Activated T-cell treated with anti-CD3 and anti-CD28 coated beads, Interleukin-2, amount 50 U/mL, for 24 hours (primary cell): ENCODE data around the gene NBEA.

Experiments
- DNase-seq: peaks from one replicate; pipeline ENCODE4 v3.0.0-alpha.2; 2020
- H3K27ac Mint-ChIP-seq: 2 replicates; pipeline ENCODE4 v1.8.0; 2020; ENCODE audit warnings: mild to moderate bottlenecking, mixed read lengths
- H3K27me3 Mint-ChIP-seq: 2 replicates; pipeline ENCODE4 v1.8.0; 2020; ENCODE audit warnings: mixed read lengths
- H3K36me3 Mint-ChIP-seq: 2 replicates; pipeline ENCODE4 v1.8.0; 2020; ENCODE audit warnings: low read depth, mixed read lengths
- H3K4me1 Mint-ChIP-seq: 2 replicates; pipeline ENCODE4 v1.8.0; 2020; ENCODE audit warnings: low read depth, mixed read lengths
- H3K4me3 Mint-ChIP-seq: 2 replicates; pipeline ENCODE4 v1.8.0; 2020; ENCODE audit warnings: mild to moderate bottlenecking, moderate library complexity, mixed read lengths
- H3K9me3 Mint-ChIP-seq: 2 replicates; pipeline ENCODE4 v1.8.0; 2020; ENCODE audit warnings: mixed read lengths

The NBEA gene

DNA sequence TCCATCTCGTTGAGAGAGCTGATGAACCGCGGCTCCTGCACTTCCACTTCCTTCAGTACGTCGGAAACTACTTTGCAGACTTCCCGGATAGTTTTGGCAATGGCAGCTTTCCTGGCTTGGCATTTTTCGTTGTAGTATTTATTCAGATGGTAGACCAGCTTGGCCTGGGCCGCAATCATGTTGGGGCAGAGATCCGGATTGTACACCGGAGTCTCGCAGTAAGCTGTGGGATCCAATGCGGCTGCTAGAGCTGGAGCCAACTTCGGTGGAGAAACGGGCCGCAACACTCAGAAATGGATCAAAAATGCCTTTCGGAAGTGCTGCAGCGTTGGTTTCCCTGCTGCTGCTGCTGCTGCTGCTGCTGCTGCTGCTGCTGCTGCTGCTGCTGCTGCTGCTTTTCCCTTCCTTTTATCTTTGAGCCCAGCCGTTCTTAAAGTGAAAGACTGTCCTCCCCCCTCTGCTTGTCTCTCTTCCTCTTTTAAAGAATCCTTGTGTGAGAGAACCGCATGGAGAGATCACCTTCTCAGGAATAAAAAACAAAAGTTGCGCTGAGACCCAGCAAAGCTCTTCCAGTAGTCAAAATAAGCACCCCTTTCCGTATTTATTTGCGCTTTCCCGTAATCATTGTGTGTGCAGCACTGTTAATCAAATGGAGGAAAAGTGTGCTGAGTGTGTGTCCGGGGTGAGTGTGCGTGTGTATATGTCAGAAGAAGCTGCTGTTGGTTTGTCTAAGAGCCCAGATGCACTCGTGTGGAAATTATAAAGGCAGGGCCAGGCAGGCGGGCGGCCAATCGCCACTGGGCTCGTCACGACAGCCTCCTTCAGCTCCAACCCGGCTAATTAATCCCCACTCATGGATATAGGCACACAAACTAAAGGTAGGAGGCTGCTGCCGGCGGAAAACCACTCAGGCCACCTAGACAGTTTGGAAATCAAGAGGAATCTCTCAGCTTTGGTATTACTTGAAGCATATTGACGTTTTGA lies 534.2 kb downstream of the NBEA start, which contains the start of gene MAB21L1:
TSS of gene MAB21L1 (minus strand) at position 730 of the 984 bp plus-strand sequence. CDS start at position 179, 551 bp downstream.
- H3K9me3 Mint-ChIP-seq = peaks cover 4% of the 10 kb centered on the region
- peak within 1 kb of the TSS; percentile 74 for H3K4me3 Mint-ChIP-seq
- no peak within 1 kb of the TSS for H3K27ac Mint-ChIP-seq
- peaks cover 73% of the 10 kb centered on the region for H3K27me3 Mint-ChIP-seq
- peaks cover 36% of the 10 kb centered on the region for H3K4me1 Mint-ChIP-seq
- DNase-seq = peak; percentile 30
- no peaks in the 10 kb centered on the region for H3K36me3 Mint-ChIP-seq

DNA sequence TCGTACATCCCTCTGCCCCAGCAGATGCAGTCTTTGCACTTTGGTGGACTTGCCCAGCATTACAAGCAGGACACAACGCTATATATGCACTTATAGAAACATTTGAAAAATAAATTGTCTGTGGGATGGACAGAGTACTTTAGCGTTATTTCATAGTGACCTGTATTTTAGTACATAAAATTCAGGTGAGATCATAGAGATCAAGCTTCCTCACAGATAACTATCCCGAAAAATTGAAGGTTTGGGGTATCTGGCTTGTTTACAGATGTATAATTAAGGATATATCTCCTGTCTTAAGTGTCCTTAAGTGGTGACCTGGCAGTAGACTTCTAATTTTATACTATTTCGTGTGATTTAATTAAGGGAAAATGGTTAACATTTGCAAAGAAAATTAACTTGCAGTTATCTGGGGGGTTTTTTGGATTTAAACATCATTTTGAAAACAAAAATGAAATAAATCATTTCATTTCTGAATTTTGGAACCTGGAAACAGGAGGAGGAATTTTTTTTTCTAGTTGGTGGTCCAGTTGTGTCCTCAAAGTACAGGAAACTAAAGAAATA lies 535.4 kb downstream of the NBEA start:
- Mint-ChIP-seq H3K4me3 (no peak overlapping the region), H3K9me3 (peaks cover 2% of the 10 kb centered on the region), H3K27me3 (peaks cover 61% of the 10 kb centered on the region), H3K36me3 (no peaks in the 10 kb centered on the region), H3K4me1 (peaks cover 29% of the 10 kb centered on the region), H3K27ac (no peak overlapping the region)
- no peak for DNase-seq

DNA sequence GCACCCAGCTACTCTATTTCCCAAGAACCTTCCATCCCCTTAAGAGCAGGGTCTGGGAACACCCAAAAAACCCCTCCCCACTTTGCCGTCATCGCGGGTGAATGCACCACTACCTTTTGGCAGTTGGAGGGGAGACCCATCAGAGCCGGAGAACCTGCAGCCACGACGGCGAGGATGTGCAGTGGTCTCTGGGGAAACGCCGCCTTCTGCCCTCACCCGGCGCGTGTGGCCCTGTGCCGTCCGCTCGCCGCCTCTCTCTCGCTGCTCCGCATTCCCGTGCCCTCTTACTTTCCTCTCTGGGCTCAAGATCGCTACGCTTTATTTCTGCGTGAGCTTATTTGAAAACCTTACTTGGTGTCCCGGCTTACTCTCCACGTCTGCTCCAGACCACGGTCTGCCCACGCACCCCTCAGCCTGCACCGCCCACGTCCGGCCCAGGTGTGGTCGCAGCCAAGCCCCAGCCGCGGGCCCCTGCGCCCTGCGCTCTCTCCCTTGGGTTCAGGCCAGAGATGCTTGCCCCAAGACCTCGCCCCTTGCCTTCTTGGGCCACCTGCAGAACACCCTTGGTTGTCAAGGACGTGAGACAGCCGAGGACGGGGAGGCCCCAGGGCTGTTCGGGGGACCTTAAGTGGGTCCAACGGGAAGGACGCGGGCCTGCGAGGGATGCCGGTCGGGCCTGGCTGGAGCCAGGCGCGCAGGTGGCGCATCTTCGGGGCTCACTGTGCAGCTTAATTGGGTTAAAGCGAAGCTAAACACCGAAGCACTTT lies 536.4 kb downstream of the NBEA start:
- no peaks in the 10 kb centered on the region for H3K36me3 Mint-ChIP-seq
- no peak overlapping the region for H3K27ac Mint-ChIP-seq
- no peak overlapping the region for H3K4me3 Mint-ChIP-seq
- H3K4me1 Mint-ChIP-seq = peaks cover 29% of the 10 kb centered on the region
- peaks cover 59% of the 10 kb centered on the region for H3K27me3 Mint-ChIP-seq
- peaks cover 2% of the 10 kb centered on the region for H3K9me3 Mint-ChIP-seq
- DNase-seq = no peak

DNA sequence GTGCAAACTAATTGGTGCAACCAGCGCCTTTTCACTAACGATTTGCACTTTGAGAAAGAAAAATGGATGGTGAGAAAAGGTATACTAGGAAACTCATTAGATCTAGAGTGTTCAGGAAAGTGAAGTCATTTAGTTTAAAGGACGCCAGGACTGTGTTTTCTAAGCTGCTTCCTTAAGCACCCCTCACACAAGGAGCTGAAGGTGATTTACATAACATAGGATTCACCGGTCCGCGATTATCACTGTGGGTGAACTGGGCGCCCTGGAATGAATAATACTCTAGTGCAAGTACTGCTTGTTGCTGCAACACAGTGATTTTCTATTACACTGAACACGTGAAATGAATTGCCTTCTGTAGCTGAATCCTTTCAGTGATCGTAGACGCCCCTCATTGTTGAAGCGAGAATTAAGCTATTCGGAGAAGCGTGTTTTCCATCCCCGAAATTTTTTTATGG lies 537.0 kb downstream of the NBEA start:
- H3K27ac Mint-ChIP-seq = no peak overlapping the region
- H3K27me3 Mint-ChIP-seq = peaks cover 54% of the 10 kb centered on the region
- H3K4me3 Mint-ChIP-seq = no peak overlapping the region
- DNase-seq = no peak
- H3K36me3 Mint-ChIP-seq = no peaks in the 10 kb centered on the region
- H3K4me1 Mint-ChIP-seq = peaks cover 29% of the 10 kb centered on the region
- peaks cover 2% of the 10 kb centered on the region for H3K9me3 Mint-ChIP-seq

DNA sequence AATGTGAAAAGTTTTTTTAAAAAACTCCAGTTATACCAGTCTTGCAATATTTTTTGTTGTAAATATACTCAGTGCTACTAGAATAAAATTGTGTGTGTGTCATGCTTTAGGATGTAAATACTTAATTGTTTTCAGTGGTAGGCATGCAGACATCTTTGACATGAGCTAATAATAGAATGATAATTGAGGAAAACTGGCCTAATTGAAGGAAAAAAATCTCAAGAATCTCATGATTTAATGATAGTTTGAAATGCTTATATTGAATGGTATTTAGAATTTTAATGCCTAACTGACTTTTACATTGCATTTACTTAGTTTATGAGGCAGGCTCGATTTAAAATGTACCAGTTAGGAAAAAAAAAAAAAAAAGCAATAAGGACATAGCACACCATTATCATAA lies 537.6 kb downstream of the NBEA start:
- H3K27me3 Mint-ChIP-seq = peaks cover 50% of the 10 kb centered on the region

DNA sequence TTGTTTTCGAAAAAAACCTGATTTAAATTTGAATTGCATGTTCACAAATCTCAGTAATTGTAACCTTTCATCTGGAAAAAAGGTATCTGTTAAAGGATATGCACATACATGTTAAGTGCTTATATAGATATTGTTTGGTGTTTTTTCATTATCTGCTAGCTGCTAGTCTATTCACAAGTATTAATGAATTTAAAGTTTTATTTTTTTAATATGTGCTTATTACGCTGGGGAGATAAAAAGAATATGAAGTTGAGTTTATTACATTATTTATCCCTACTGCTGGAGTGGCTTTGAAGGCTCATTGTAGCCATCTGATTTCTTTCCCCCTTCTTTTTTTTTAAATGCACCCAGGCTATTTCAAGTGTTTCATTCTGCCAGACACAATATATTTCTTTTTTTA lies 538.3 kb downstream of the NBEA start:
- DNase-seq = no peak
- H3K36me3 Mint-ChIP-seq = no peaks in the 10 kb centered on the region
- H3K27me3 Mint-ChIP-seq = peaks cover 43% of the 10 kb centered on the region
- H3K4me3 Mint-ChIP-seq = no peak overlapping the region
- H3K4me1 Mint-ChIP-seq = peaks cover 27% of the 10 kb centered on the region
- no peaks in the 10 kb centered on the region for H3K9me3 Mint-ChIP-seq
- no peak overlapping the region for H3K27ac Mint-ChIP-seq

More for the DNA sequence above, 537.6 kb downstream of the NBEA start:
- peaks cover 29% of the 10 kb centered on the region for H3K4me1 Mint-ChIP-seq
- no peaks in the 10 kb centered on the region for H3K36me3 Mint-ChIP-seq
- no peak for DNase-seq
- no peak overlapping the region for H3K4me3 Mint-ChIP-seq
- H3K27ac Mint-ChIP-seq = no peak overlapping the region
- no peaks in the 10 kb centered on the region for H3K9me3 Mint-ChIP-seq

DNA sequence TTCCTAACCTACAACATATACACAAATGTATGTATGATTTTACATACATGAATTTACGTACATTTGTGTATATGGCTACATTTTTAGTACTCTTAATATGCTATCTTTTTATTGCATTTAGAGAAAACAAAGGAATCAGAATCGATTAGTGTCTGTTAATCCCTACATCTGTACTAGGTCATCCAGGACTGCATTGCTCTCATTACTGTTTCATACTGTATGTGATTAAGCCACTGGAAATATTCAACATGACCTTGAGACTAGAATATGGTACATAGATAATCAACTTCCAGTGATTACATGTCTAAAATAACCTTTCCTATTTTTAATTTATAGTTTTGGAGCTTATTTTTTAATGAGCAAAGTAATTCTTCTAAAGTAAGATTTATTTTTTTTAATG lies 539.7 kb downstream of the NBEA start:
- peaks cover 13% of the 10 kb centered on the region for H3K4me1 Mint-ChIP-seq
- H3K27me3 Mint-ChIP-seq = peaks cover 29% of the 10 kb centered on the region
- DNase-seq = no peak
- no peak overlapping the region for H3K27ac Mint-ChIP-seq
- no peak overlapping the region for H3K4me3 Mint-ChIP-seq
- H3K9me3 Mint-ChIP-seq = no peaks in the 10 kb centered on the region
- no peaks in the 10 kb centered on the region for H3K36me3 Mint-ChIP-seq

DNA sequence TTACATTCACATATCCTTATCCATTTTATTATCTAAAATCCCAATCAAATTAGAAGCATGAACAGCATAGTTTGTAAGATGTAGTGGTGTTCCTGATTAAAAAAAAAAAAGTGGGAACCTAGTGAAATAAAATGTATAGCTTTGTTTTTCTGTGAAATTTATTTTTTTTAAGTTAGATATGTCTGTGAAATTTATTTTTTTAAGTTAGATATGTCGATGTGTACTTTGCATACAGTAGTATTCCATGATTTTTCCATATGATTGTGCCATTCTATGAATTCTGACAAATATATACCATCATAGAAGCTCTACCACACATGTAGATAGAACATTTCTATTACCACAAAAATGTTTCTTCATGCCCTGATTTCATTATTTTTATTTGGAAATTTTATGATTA lies 540.5 kb downstream of the NBEA start:
- H3K4me1 Mint-ChIP-seq = peaks cover 9% of the 10 kb centered on the region
- no peak overlapping the region for H3K4me3 Mint-ChIP-seq
- no peaks in the 10 kb centered on the region for H3K9me3 Mint-ChIP-seq
- no peaks in the 10 kb centered on the region for H3K36me3 Mint-ChIP-seq
- no peak overlapping the region for H3K27ac Mint-ChIP-seq
- peaks cover 21% of the 10 kb centered on the region for H3K27me3 Mint-ChIP-seq
- no peak for DNase-seq

DNA sequence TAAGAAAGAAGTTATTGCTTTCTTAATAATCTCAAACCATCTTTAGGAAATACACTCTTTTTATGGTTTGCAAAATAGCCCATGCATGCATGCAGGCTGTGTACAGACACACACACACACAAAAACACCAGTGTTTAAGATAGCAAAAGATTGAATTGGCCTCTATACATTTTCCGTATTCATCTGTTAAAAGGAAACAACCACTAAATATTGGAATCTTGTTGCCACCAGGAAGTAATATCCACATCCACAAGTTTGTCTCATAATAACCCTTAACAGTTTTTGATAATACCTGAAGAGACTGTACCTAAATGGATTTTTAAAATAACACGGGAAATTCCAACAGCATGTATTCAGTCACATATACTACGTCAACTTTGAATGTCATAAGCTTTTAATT lies 541.7 kb downstream of the NBEA start:
- H3K36me3 Mint-ChIP-seq = no peaks in the 10 kb centered on the region
- H3K27ac Mint-ChIP-seq = no peak overlapping the region
- peaks cover under 1% of the 10 kb centered on the region for H3K4me1 Mint-ChIP-seq
- H3K4me3 Mint-ChIP-seq = no peak overlapping the region
- H3K27me3 Mint-ChIP-seq = peaks cover 9% of the 10 kb centered on the region
- no peak for DNase-seq
- H3K9me3 Mint-ChIP-seq = no peaks in the 10 kb centered on the region

DNA sequence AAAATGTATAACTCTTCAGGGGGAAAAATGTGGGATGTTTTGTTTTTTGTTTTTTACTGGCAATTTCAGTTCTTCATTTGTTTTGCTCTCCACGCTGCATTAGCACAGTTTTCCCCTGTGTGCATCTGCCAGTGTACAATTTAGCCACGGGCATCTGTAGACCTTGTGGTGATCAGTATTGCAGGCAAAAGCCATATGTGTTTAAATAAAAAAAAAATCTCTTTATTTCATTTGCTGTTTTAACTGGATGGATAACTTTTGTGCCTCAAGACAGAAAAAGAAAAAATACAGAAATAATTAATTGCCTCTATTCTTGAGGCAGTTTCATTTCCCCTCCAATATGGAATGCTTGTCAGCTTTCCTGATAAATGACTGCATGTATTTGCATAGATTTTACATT lies 542.3 kb downstream of the NBEA start:
- no peak for DNase-seq
- no peaks in the 10 kb centered on the region for H3K9me3 Mint-ChIP-seq
- no peak overlapping the region for H3K27ac Mint-ChIP-seq
- H3K4me3 Mint-ChIP-seq = no peak overlapping the region
- H3K27me3 Mint-ChIP-seq = peaks cover 3% of the 10 kb centered on the region
- H3K4me1 Mint-ChIP-seq = no peaks in the 10 kb centered on the region
- H3K36me3 Mint-ChIP-seq = no peaks in the 10 kb centered on the region

DNA sequence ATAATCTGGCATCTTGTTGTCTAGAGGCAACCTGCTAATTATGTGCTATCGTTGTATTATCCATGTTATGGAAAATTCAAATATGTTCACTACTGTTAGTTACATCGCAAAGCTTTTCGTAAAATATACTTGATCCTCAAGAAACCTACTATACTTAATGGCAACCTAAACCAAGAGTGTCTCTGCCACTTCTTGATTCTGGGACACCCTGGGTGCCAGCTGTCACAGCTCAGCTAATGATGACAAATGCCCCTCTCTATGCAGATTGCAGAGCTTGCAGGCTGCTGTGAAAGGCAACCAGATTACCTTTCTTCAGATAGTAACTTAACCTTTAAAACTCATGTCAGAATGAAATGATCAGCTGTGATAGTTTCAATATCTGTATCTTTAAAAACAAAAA lies 543.4 kb downstream of the NBEA start:
- Mint-ChIP-seq H3K36me3 (no peaks in the 10 kb centered on the region), H3K4me3 (no peak overlapping the region), H3K4me1 (no peaks in the 10 kb centered on the region), H3K27ac (no peak overlapping the region), H3K9me3 (no peaks in the 10 kb centered on the region), H3K27me3 (no peaks in the 10 kb centered on the region)
- no peak for DNase-seq

DNA sequence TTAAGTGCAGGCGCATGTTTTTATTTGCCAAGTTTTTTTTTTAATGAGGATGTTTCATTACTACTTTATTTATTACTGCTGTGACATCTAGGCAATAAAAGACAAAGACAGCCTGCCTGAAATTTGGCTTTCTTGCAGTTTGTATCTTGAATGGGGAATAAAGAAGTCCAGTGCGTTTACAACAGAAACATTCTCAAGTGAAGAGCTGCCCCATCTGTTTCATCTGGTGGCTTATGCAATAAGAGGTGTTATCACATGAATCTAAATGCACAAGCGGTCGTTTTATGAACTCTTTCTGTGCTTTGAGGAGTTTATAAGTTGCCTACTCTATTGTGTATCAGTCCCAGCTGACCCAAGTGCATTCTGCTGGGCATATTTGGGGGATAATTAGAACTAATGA lies 547.0 kb downstream of the NBEA start:
- no peaks in the 10 kb centered on the region for H3K27me3 Mint-ChIP-seq
- no peak overlapping the region for H3K27ac Mint-ChIP-seq
- no peak overlapping the region for H3K4me3 Mint-ChIP-seq
- no peaks in the 10 kb centered on the region for H3K4me1 Mint-ChIP-seq
- H3K36me3 Mint-ChIP-seq = no peaks in the 10 kb centered on the region
- peaks cover 3% of the 10 kb centered on the region for H3K9me3 Mint-ChIP-seq
- DNase-seq = no peak

DNA sequence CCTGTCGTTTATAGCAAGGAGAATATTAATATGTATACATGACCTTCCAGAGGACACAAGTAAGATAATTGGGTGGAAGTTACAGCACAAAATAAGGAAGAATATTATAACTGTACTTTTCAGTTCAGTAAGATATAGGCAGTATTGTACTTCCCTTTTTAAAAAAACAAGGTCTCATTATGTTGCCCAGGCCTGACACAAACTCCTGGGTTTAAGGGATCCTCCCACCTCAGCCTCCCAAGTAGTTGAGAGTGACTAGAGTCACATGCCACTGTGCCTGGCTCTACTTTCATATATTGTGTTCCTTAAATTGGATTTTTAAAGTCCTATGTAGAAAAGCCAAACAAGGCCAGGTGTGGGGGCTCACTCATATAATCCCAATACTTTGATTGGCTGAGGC lies 553.9 kb downstream of the NBEA start:
- Mint-ChIP-seq H3K27me3 (no peaks in the 10 kb centered on the region), H3K36me3 (no peaks in the 10 kb centered on the region), H3K27ac (no peak overlapping the region), H3K4me3 (no peak overlapping the region), H3K9me3 (peaks cover 4% of the 10 kb centered on the region), H3K4me1 (no peaks in the 10 kb centered on the region)
- DNase-seq = no peak

DNA sequence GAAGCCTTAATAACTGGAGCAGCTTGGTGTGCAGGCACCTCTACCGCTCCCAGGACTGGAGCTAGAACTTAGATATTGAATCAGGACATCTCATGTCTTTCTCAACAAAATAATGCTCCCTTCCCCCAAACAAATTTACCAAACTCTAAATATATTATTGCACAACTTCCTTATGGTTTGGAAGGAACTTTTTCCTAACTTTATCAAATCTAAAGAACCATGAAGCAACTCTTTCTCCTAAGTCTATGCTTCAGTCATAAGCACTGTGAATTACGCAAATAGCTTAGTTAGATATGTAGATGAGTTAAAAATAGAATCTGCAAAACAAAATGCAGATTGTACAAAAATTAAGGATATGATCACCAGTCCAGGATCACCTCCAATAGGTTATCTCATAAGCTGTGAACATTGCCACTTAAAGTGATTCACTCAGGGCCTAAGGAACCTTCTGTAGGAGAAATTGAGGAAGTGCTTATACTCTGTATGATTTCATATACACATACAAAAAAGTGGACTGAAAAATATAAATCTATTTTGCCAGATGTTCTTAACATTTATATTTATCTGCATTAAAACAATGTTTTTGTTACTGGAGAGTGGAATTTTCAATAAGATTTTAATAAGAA lies 554.8 kb downstream of the NBEA start:
- Mint-ChIP-seq H3K27me3 (no peaks in the 10 kb centered on the region), H3K9me3 (peaks cover 4% of the 10 kb centered on the region), H3K4me1 (no peaks in the 10 kb centered on the region), H3K27ac (no peak overlapping the region), H3K36me3 (no peaks in the 10 kb centered on the region), H3K4me3 (no peak overlapping the region)
- DNase-seq = no peak
